ENCODE results near the gene MYORG. TPM values are rescaled to one million over a fixed set of nuclear protein-coding genes. Genes with fewer than 3 reads are reported as not detected.

Gene MYORG
- total and polyA plus RNA-seq, 10 of the 15 experiments (the other 5 are each of a cell fraction or from before 2014, with no cell fraction given) = 0.05 to 0.36 (median 0.10) TPM; not detected in 1

DNA sequence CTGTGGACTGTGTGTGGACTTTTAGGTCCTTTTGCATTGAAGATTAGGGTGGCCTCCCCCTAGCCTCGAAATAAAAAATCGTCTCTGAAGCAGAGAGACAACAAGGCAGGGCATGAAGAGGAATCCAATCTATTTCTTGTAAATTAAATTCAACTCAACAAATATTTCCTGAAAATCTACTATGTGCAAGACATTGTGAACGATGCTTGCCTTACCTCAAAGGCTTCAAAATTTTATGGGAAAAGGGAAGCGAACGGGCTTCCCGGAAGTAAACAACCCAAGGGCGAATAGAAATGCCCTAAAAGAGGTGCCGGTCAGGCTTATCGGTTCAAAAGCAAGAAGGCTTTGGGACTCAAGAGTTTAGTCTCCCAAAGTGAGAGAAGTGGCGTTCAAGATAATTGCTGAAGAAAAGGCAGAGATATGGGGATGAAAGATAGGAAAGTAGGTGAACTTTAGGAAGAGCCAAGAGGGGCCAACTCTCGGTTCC, 48.2 kb downstream of the MYORG start (continued):
- TF ChIP-seq WRNIP1 (IDR thresholded peaks at IDR 0.05; ENCODE audit: borderline replicate concordance, low read depth, low read length) = no peak
- TF ChIP-seq CEBPZ (IDR thresholded peaks at IDR 0.05; ENCODE audit: low read depth, low read length) = no peak
- no peak for TF ChIP-seq FOS (IDR thresholded peaks at IDR 0.05; ENCODE audit: borderline replicate concordance, extremely low read depth, insufficient read length)

GRCh38 chr9:34326690-34327089, 50.0 kb downstream of the MYORG start:
- intact Hi-C loops (cut with micrococcal nuclease; ENCODE audit: unreplicated experiment) = no loop called here
- in situ Hi-C loops (cut with MboI) = no loop called here

More at GRCh38 chr9:34326690-34327089, 50.0 kb downstream of the MYORG start:
- Histone ChIP-seq H3K79me2 (ENCODE audit: control insufficient read depth, insufficient read depth, low read length) (peaks cover 11% of the 10 kb centered on the region), H3K9me3 (replicated peaks; ENCODE audit: control insufficient read depth, insufficient read depth, low read length) (no peaks in the 10 kb centered on the region), H4K20me1 (ENCODE audit: control insufficient read depth, insufficient read depth) (no peaks in the 10 kb centered on the region), H3K27me3 (replicated peaks in 1 of 2; ENCODE audit: control insufficient read depth in 2 of 2, insufficient read depth in 2 of 2, low read length in 1 of 2) (no peaks in the 10 kb centered on the region), H3K4me2 (ENCODE audit: control insufficient read depth, insufficient read depth) (no peak overlapping the region), H3K36me3 (ENCODE audit: control insufficient read depth in 2 of 2, insufficient read depth in 2 of 2, low read length in 1 of 2) (no peaks in the 10 kb centered on the region), H2AFZ (ENCODE audit: control insufficient read depth, low read depth, low read length) (peak overlapping the region; percentile 15; the same call in 1 of the 2 replicates), H3K4me3 (no peak overlapping the region), H3K27ac (ENCODE audit: control insufficient read depth, insufficient read depth) (no peak overlapping the region), H3K9ac (ENCODE audit: control insufficient read depth, insufficient read depth, low read length) (no peak overlapping the region), H3K4me1 (ENCODE audit: control insufficient read depth, insufficient read depth, low read length) (no peaks in the 10 kb centered on the region; the same call in 1 of the 2 replicates)
- ATAC-seq = no peak
- no peak for DNase-seq (ENCODE audit: low read depth, low spot score)
- no peak for FAIRE-seq
- 58% methylated on average over 1 of the region's 1 CpG for WGBS (ENCODE audit: insufficient coverage, insufficient replicate concordance, low lambda C conversion rate, missing lambda C conversion rate)
- ChIA-PET CTCF (no interaction called here), POLR2A (no interaction called here), SMC1A (ENCODE audit: uncharacterized antibody, unreplicated experiment) (no interaction called here), RAD21 (ENCODE audit: unreplicated experiment) (no interaction called here)
- BruUV-seq (replicated peaks) = no TSS peak
- no peak for TF ChIP-seq TBL1XR1 (IDR thresholded peaks at IDR 0.05; ENCODE audit: low read depth, low read length)
- TF ChIP-seq SMARCA5 (IDR thresholded peaks at IDR 0.05) = no peak
- TF ChIP-seq, protein P1, sequence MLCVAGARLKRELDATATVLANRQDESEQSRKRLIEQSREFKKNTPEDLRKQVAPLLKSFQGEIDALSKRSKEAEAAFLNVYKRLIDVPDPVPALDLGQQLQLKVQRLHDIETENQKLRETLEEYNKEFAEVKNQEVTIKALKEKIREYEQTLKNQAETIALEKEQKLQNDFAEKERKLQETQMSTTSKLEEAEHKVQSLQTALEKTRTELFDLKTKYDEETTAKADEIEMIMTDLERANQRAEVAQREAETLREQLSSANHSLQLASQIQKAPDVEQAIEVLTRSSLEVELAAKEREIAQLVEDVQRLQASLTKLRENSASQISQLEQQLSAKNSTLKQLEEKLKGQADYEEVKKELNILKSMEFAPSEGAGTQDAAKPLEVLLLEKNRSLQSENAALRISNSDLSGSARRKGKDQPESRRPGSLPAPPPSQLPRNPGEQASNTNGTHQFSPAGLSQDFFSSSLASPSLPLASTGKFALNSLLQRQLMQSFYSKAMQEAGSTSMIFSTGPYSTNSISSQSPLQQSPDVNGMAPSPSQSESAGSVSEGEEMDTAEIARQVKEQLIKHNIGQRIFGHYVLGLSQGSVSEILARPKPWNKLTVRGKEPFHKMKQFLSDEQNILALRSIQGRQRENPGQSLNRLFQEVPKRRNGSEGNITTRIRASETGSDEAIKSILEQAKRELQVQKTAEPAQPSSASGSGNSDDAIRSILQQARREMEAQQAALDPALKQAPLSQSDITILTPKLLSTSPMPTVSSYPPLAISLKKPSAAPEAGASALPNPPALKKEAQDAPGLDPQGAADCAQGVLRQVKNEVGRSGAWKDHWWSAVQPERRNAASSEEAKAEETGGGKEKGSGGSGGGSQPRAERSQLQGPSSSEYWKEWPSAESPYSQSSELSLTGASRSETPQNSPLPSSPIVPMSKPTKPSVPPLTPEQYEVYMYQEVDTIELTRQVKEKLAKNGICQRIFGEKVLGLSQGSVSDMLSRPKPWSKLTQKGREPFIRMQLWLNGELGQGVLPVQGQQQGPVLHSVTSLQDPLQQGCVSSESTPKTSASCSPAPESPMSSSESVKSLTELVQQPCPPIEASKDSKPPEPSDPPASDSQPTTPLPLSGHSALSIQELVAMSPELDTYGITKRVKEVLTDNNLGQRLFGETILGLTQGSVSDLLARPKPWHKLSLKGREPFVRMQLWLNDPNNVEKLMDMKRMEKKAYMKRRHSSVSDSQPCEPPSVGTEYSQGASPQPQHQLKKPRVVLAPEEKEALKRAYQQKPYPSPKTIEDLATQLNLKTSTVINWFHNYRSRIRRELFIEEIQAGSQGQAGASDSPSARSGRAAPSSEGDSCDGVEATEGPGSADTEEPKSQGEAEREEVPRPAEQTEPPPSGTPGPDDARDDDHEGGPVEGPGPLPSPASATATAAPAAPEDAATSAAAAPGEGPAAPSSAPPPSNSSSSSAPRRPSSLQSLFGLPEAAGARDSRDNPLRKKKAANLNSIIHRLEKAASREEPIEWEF (IDR thresholded peaks at IDR 0.05; ENCODE audit: insufficient replicate concordance, low read depth, low read length) = no peak

All from GM12878 (cell line).